Measurements from ENCODE around the gene FDCSP.
A peak's percentile ranks its signal among the peaks of the same experiment; 100 is the strongest.

The FDCSP gene

DNA sequence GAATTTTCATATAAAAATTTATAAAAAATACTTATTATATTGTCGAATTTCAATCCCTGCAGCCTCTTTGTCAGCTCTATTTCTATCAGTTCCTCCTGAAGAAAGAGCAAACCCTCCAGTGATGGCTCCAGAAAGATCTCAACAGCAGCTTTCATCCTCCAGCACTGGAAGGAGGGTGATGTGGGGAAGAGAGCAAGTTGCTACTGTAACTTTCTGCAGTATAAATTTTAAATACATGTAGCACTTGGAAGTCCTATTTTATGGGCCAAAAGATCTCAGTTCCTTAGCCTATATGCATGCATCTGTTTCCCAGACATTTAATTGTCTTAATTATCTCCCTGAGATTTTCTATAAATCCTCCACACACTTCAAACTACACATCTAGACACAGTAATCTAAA, 44.1 kb upstream of the FDCSP start:
- H3K9ac ChIP-seq (ENCODE audit: low read length), result no peak overlapping the region
- H3K9me2 ChIP-seq (replicated peaks; ENCODE audit: insufficient read depth, low read length), result no peaks in the 10 kb centered on the region
- H3K4me1 ChIP-seq (ENCODE audit: low read length), result no peaks in the 10 kb centered on the region
- DNase-seq, result no peak
- H3K36me3 ChIP-seq (replicated peaks; ENCODE audit: insufficient read depth, low read length), result no peaks in the 10 kb centered on the region
- no peaks in the 10 kb centered on the region for H3K9me3 ChIP-seq (replicated peaks; ENCODE audit: insufficient read depth, low read length)
- H3K79me2 ChIP-seq (ENCODE audit: low read length), result no peaks in the 10 kb centered on the region
- TF ChIP-seq, protein P1, sequence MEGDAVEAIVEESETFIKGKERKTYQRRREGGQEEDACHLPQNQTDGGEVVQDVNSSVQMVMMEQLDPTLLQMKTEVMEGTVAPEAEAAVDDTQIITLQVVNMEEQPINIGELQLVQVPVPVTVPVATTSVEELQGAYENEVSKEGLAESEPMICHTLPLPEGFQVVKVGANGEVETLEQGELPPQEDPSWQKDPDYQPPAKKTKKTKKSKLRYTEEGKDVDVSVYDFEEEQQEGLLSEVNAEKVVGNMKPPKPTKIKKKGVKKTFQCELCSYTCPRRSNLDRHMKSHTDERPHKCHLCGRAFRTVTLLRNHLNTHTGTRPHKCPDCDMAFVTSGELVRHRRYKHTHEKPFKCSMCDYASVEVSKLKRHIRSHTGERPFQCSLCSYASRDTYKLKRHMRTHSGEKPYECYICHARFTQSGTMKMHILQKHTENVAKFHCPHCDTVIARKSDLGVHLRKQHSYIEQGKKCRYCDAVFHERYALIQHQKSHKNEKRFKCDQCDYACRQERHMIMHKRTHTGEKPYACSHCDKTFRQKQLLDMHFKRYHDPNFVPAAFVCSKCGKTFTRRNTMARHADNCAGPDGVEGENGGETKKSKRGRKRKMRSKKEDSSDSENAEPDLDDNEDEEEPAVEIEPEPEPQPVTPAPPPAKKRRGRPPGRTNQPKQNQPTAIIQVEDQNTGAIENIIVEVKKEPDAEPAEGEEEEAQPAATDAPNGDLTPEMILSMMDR (IDR thresholded peaks at IDR 0.05; ENCODE audit: low read length), result no peak
- TF ChIP-seq EZH2phosphoT487 (IDR thresholded peaks at IDR 0.05; ENCODE audit: low read length), result no peak
- TF ChIP-seq EZH2 (optimal IDR thresholded peaks at IDR 0.05; ENCODE audit: low read depth, low read length), result no peak
- no peak overlapping the region for H3K4me3 ChIP-seq (ENCODE audit: low read length)
- H3K4me2 ChIP-seq (ENCODE audit: low read depth, low read length), result no peak overlapping the region
- no peaks in the 10 kb centered on the region for H3K27me3 ChIP-seq (replicated peaks; ENCODE audit: insufficient read depth, low read length)
- no peak overlapping the region for H2AFZ ChIP-seq (ENCODE audit: low read length)
- H3F3A ChIP-seq (ENCODE audit: insufficient read depth, low read length), result no peaks in the 10 kb centered on the region
- H3K27ac ChIP-seq (ENCODE audit: low read length), result no peak overlapping the region
- H4K20me1 ChIP-seq (ENCODE audit: insufficient read depth, low read length), result no peaks in the 10 kb centered on the region

DNA sequence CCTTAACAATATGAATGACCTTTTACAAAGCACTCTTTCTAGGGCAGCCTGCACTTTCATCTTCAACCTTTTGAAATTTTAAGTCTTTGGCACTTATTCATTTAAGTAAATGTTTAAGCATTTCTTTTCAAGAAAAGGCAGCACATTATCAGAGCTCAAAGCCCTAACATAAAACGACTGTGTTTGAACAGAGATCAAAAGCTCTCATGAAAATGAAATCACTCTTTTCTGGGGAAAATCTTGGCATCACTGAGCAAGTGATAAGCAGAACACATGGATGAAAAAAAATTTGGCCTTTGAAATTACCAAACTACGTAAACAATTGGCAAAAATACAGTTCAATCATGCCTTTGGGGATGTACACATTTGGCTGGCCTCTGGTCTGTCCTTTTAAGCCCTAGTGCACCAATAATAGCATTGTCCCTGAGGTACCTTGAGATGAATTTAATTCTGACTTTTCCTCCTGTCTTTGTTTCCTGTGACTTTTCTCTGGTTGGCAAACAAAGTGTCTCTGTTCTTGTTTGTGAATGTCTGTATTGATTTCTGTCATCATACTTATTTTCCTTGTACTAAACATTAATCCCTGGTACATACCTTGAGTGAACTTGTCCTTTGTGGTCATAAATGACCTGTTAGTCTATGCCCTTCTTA, 43.3 kb upstream of the FDCSP start:
- H3K9me3 ChIP-seq (replicated peaks; ENCODE audit: insufficient read depth, low read length), result no peaks in the 10 kb centered on the region
- H3K4me1 ChIP-seq (ENCODE audit: low read length), result no peaks in the 10 kb centered on the region
- no peak overlapping the region for H3K4me2 ChIP-seq (ENCODE audit: low read depth, low read length)
- no peaks in the 10 kb centered on the region for H3F3A ChIP-seq (ENCODE audit: insufficient read depth, low read length)
- no peak overlapping the region for H2AFZ ChIP-seq (ENCODE audit: low read length)
- no peaks in the 10 kb centered on the region for H4K20me1 ChIP-seq (ENCODE audit: insufficient read depth, low read length)
- TF ChIP-seq EZH2 (optimal IDR thresholded peaks at IDR 0.05; ENCODE audit: low read depth, low read length), result no peak
- TF ChIP-seq, protein P1 (IDR thresholded peaks at IDR 0.05; ENCODE audit: low read length), result no peak
- no peak for TF ChIP-seq EZH2phosphoT487 (IDR thresholded peaks at IDR 0.05; ENCODE audit: low read length)
- no peak overlapping the region for H3K27ac ChIP-seq (ENCODE audit: low read length)
- no peaks in the 10 kb centered on the region for H3K27me3 ChIP-seq (replicated peaks; ENCODE audit: insufficient read depth, low read length)
- DNase-seq, result no peak
- no peak overlapping the region for H3K9ac ChIP-seq (ENCODE audit: low read length)
- no peaks in the 10 kb centered on the region for H3K36me3 ChIP-seq (replicated peaks; ENCODE audit: insufficient read depth, low read length)
- no peaks in the 10 kb centered on the region for H3K79me2 ChIP-seq (ENCODE audit: low read length)
- H3K4me3 ChIP-seq (ENCODE audit: low read length), result no peak overlapping the region
- H3K9me2 ChIP-seq (replicated peaks; ENCODE audit: insufficient read depth, low read length), result no peaks in the 10 kb centered on the region

DNA sequence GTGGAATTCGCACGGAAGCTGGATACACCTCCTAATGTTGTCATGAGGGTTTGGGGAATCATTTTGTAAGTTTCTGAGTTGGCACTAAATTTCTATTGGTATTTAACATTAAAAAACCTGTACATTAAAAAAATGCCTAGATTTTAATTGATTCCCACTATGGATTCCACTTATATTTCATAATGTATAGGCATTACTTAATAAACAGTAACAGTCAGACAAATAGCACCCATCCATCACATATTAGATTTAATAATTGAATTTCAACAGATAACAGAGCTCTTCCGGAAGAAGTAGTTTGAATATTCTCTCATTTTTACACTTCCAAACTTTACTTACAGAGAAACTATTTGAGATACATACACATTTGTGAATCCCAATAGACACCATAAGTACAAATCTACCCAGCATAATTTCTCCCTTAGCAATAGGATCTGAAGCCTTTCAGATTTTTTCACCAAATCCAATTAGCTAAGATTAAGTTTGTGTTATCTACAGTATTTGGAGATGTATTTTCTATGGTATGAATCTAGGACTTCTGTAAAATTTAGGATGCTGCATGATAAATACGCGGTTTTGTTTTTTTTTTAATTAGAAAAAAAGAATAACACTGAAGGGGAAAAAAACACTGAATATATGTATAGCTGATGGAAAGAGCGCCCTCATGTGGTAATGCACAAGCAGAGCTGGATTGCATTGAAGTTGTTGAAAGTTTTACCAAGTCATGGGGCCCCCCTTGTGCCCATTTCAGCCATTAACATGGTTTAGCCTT, 42.6 kb upstream of the FDCSP start:
- H3K4me2 ChIP-seq (ENCODE audit: low read depth, low read length), result no peak overlapping the region

More for the DNA sequence above, 42.6 kb upstream of the FDCSP start:
- no peak overlapping the region for H3K9ac ChIP-seq (ENCODE audit: low read length)
- no peaks in the 10 kb centered on the region for H3K4me1 ChIP-seq (ENCODE audit: low read length)
- H3K9me2 ChIP-seq (replicated peaks; ENCODE audit: insufficient read depth, low read length), result no peaks in the 10 kb centered on the region
- H3F3A ChIP-seq (ENCODE audit: insufficient read depth, low read length), result no peaks in the 10 kb centered on the region
- no peak overlapping the region for H3K27ac ChIP-seq (ENCODE audit: low read length)
- no peaks in the 10 kb centered on the region for H3K79me2 ChIP-seq (ENCODE audit: low read length)
- no peak overlapping the region for H3K4me3 ChIP-seq (ENCODE audit: low read length)
- no peaks in the 10 kb centered on the region for H3K36me3 ChIP-seq (replicated peaks; ENCODE audit: insufficient read depth, low read length)
- no peaks in the 10 kb centered on the region for H3K9me3 ChIP-seq (replicated peaks; ENCODE audit: insufficient read depth, low read length)
- no peaks in the 10 kb centered on the region for H3K27me3 ChIP-seq (replicated peaks; ENCODE audit: insufficient read depth, low read length)
- no peak for TF ChIP-seq EZH2 (optimal IDR thresholded peaks at IDR 0.05; ENCODE audit: low read depth, low read length)
- TF ChIP-seq, protein P1 (IDR thresholded peaks at IDR 0.05; ENCODE audit: low read length), result peak; percentile 81
- no peaks in the 10 kb centered on the region for H4K20me1 ChIP-seq (ENCODE audit: insufficient read depth, low read length)
- H2AFZ ChIP-seq (ENCODE audit: low read length), result no peak overlapping the region
- DNase-seq, result peak; percentile 65
